HEK293 (cell line): ENCODE results near the gene EPO.

Experiments used
- GLI4 ChIP-seq: fragments of 450-650 bp; formaldehyde crosslinking; IDR thresholded peaks from 2 replicates; pipeline ENCODE4 v1.5.1; 2016; ENCODE audit warnings: missing biosample characterization, missing genetic modification characterization
- GLIS1 ChIP-seq: fragments of 450-650 bp; formaldehyde crosslinking; IDR thresholded peaks from 2 replicates; pipeline ENCODE4 v1.5.1; 2016; ENCODE audit warnings: missing biosample characterization, missing genetic modification characterization
- MYNN ChIP-seq: fragments of 450-650 bp; formaldehyde crosslinking; IDR thresholded peaks from 2 replicates; pipeline ENCODE4 v1.5.1; 2016; ENCODE audit warnings: missing biosample characterization, missing genetic modification characterization, borderline replicate concordance
- ZBTB17 ChIP-seq: fragments of 450-650 bp; formaldehyde crosslinking; IDR thresholded peaks from 2 replicates; pipeline ENCODE4 v1.5.1; 2016; ENCODE audit warnings: missing biosample characterization, missing genetic modification characterization
- ZBTB21 ChIP-seq: fragments of 450-650 bp; formaldehyde crosslinking; IDR thresholded peaks from 2 replicates; pipeline ENCODE4 v1.5.1; 2017; ENCODE audit warnings: missing biosample characterization, missing genetic modification characterization
- ZNF23 ChIP-seq: fragments of 450-650 bp; formaldehyde crosslinking; IDR thresholded peaks from 2 replicates; pipeline ENCODE4 v1.5.1; 2016; ENCODE audit warnings: missing biosample characterization, missing genetic modification characterization, borderline replicate concordance
- ZNF248 ChIP-seq: fragments of 450-650 bp; formaldehyde crosslinking; IDR thresholded peaks from 2 replicates; pipeline ENCODE4 v1.5.1; 2017; ENCODE audit warnings: missing biosample characterization, missing genetic modification characterization
- ZNF404 ChIP-seq: fragments of 450-650 bp; formaldehyde crosslinking; IDR thresholded peaks from 2 replicates; pipeline ENCODE4 v1.5.1; 2017; ENCODE audit warnings: missing biosample characterization, missing genetic modification characterization
- TF ChIP-seq, protein P1 (sequence below): IDR thresholded peaks from 2 replicates; pipeline ENCODE4 v1.6.1; 2011; ENCODE audit warnings: mild to moderate bottlenecking, low read depth, low read length, borderline replicate concordance
- TF ChIP-seq, protein P2 (sequence below): fragments of 450-650 bp; formaldehyde crosslinking; IDR thresholded peaks from 2 replicates; pipeline ENCODE4 v1.5.1; 2016; ENCODE audit warnings: missing biosample characterization, missing genetic modification characterization, low read depth
- TF ChIP-seq, protein P3 (sequence below): sonication (generic); formaldehyde crosslinking; IDR thresholded peaks from 2 replicates; pipeline ENCODE4 v1.8.1; 2022; ENCODE audit warnings: mild to moderate bottlenecking, moderate library complexity, missing genetic modification reagents
- TF ChIP-seq, protein P4 (sequence below): fragments of 450-650 bp; formaldehyde crosslinking; IDR thresholded peaks from 2 replicates; pipeline ENCODE4 v1.5.1; 2016; ENCODE audit warnings: missing biosample characterization, missing genetic modification characterization, low read depth
- TF ChIP-seq, protein P5 (sequence below): fragments of 450-650 bp; formaldehyde crosslinking; IDR thresholded peaks from 2 replicates; pipeline ENCODE4 v1.5.1; 2016; ENCODE audit warnings: missing biosample characterization, missing genetic modification characterization

DNA sequence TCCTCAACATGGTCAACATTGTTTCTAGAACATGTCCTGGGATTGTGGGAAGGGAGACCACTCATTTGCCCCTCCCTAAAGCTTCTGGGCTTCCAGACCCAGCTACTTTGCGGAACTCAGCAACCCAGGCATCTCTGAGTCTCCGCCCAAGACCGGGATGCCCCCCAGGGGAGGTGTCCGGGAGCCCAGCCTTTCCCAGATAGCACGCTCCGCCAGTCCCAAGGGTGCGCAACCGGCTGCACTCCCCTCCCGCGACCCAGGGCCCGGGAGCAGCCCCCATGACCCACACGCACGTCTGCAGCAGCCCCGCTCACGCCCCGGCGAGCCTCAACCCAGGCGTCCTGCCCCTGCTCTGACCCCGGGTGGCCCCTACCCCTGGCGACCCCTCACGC lies at the start of gene EPO:
- TF ChIP-seq, protein P1, sequence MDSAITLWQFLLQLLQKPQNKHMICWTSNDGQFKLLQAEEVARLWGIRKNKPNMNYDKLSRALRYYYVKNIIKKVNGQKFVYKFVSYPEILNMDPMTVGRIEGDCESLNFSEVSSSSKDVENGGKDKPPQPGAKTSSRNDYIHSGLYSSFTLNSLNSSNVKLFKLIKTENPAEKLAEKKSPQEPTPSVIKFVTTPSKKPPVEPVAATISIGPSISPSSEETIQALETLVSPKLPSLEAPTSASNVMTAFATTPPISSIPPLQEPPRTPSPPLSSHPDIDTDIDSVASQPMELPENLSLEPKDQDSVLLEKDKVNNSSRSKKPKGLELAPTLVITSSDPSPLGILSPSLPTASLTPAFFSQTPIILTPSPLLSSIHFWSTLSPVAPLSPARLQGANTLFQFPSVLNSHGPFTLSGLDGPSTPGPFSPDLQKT, result no peak
- TF ChIP-seq, protein P2, sequence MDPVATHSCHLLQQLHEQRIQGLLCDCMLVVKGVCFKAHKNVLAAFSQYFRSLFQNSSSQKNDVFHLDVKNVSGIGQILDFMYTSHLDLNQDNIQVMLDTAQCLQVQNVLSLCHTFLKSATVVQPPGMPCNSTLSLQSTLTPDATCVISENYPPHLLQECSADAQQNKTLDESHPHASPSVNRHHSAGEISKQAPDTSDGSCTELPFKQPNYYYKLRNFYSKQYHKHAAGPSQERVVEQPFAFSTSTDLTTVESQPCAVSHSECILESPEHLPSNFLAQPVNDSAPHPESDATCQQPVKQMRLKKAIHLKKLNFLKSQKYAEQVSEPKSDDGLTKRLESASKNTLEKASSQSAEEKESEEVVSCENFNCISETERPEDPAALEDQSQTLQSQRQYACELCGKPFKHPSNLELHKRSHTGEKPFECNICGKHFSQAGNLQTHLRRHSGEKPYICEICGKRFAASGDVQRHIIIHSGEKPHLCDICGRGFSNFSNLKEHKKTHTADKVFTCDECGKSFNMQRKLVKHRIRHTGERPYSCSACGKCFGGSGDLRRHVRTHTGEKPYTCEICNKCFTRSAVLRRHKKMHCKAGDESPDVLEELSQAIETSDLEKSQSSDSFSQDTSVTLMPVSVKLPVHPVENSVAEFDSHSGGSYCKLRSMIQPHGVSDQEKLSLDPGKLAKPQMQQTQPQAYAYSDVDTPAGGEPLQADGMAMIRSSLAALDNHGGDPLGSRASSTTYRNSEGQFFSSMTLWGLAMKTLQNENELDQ (tag by site-specific recombination), result no peak
- TF ChIP-seq ZBTB17 (tag by site-specific recombination) (no peak), GLIS1 (tag by site-specific recombination) (no peak), GLI4 (no peak), ZNF248 (tag by site-specific recombination) (no peak), ZNF404 (tag by site-specific recombination) (no peak), MYNN (no peak), ZNF23 (tag by site-specific recombination) (no peak), ZBTB21 (no peak)
- TF ChIP-seq, protein P3, sequence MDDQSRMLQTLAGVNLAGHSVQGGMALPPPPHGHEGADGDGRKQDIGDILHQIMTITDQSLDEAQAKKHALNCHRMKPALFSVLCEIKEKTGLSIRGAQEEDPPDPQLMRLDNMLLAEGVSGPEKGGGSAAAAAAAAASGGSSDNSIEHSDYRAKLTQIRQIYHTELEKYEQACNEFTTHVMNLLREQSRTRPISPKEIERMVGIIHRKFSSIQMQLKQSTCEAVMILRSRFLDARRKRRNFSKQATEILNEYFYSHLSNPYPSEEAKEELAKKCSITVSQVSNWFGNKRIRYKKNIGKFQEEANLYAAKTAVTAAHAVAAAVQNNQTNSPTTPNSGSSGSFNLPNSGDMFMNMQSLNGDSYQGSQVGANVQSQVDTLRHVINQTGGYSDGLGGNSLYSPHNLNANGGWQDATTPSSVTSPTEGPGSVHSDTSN (CRISPR knock-in tag), result no peak
- TF ChIP-seq, protein P4, sequence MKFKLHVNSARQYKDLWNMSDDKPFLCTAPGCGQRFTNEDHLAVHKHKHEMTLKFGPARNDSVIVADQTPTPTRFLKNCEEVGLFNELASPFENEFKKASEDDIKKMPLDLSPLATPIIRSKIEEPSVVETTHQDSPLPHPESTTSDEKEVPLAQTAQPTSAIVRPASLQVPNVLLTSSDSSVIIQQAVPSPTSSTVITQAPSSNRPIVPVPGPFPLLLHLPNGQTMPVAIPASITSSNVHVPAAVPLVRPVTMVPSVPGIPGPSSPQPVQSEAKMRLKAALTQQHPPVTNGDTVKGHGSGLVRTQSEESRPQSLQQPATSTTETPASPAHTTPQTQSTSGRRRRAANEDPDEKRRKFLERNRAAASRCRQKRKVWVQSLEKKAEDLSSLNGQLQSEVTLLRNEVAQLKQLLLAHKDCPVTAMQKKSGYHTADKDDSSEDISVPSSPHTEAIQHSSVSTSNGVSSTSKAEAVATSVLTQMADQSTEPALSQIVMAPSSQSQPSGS (tag by site-specific recombination), result no peak
- TF ChIP-seq, protein P5, sequence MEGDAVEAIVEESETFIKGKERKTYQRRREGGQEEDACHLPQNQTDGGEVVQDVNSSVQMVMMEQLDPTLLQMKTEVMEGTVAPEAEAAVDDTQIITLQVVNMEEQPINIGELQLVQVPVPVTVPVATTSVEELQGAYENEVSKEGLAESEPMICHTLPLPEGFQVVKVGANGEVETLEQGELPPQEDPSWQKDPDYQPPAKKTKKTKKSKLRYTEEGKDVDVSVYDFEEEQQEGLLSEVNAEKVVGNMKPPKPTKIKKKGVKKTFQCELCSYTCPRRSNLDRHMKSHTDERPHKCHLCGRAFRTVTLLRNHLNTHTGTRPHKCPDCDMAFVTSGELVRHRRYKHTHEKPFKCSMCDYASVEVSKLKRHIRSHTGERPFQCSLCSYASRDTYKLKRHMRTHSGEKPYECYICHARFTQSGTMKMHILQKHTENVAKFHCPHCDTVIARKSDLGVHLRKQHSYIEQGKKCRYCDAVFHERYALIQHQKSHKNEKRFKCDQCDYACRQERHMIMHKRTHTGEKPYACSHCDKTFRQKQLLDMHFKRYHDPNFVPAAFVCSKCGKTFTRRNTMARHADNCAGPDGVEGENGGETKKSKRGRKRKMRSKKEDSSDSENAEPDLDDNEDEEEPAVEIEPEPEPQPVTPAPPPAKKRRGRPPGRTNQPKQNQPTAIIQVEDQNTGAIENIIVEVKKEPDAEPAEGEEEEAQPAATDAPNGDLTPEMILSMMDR (tag by site-specific recombination), result no peak
